Parathyroid adenoma (tissue), 2 donors: Measurements from ENCODE around the gene QRFP.

Source experiments
- H2AFZ ChIP-seq: fragments of 300-600 bp; sonication (generic); one replicate; pipeline ENCODE4 v1.7.0; 2017; ENCODE audit warnings: antibody characterized with exemption, mild to moderate bottlenecking
- H3K27ac ChIP-seq: fragments of 300-600 bp; sonication (generic); one replicate; pipeline ENCODE4 v1.7.0; 2017
- H3K27me3 ChIP-seq: fragments of 300-600 bp; sonication (generic); one replicate; pipeline ENCODE4 v1.7.0; 2017; ENCODE audit warnings: low read length; ENCODE audit not compliant: control insufficient read depth, insufficient read depth
- H3K36me3 ChIP-seq: fragments of 300-600 bp; sonication (generic); one replicate; pipeline ENCODE4 v1.7.0; 2017; ENCODE audit warnings: low read length; ENCODE audit not compliant: control insufficient read depth, insufficient read depth
- H3K4me1 ChIP-seq: fragments of 300-600 bp; sonication (generic); one replicate; pipeline ENCODE4 v1.7.0; 2017; ENCODE audit warnings: control low read depth
- H3K4me2 ChIP-seq: fragments of 300-600 bp; sonication (generic); one replicate; pipeline ENCODE4 v1.7.0; 2017; ENCODE audit warnings: low read length
- H3K4me3 ChIP-seq: fragments of 300-600 bp; sonication (generic); one replicate; pipeline ENCODE4 v1.7.0; 2017; ENCODE audit warnings: low read depth, low read length
- H3K79me2 ChIP-seq: fragments of 300-600 bp; sonication (generic); one replicate; pipeline ENCODE4 v1.7.0; 2017; ENCODE audit warnings: control low read depth
- H3K9ac ChIP-seq: fragments of 300-600 bp; sonication (generic); one replicate; pipeline ENCODE4 v1.7.0; 2017; ENCODE audit warnings: mild to moderate bottlenecking
- H3K9me3 ChIP-seq: fragments of 300-600 bp; sonication (generic); one replicate; pipeline ENCODE4 v1.7.0; 2017; ENCODE audit warnings: low read length; ENCODE audit not compliant: control insufficient read depth
- CTCF ChIP-seq: fragments of 300-600 bp; sonication (generic); IDR thresholded peaks from one replicate; pipeline ENCODE4 v1.7.0; 2017; ENCODE audit warnings: antibody characterized with exemption, mild to moderate bottlenecking
- donor health status: primary hyperparathyroidism.

The QRFP gene

DNA sequence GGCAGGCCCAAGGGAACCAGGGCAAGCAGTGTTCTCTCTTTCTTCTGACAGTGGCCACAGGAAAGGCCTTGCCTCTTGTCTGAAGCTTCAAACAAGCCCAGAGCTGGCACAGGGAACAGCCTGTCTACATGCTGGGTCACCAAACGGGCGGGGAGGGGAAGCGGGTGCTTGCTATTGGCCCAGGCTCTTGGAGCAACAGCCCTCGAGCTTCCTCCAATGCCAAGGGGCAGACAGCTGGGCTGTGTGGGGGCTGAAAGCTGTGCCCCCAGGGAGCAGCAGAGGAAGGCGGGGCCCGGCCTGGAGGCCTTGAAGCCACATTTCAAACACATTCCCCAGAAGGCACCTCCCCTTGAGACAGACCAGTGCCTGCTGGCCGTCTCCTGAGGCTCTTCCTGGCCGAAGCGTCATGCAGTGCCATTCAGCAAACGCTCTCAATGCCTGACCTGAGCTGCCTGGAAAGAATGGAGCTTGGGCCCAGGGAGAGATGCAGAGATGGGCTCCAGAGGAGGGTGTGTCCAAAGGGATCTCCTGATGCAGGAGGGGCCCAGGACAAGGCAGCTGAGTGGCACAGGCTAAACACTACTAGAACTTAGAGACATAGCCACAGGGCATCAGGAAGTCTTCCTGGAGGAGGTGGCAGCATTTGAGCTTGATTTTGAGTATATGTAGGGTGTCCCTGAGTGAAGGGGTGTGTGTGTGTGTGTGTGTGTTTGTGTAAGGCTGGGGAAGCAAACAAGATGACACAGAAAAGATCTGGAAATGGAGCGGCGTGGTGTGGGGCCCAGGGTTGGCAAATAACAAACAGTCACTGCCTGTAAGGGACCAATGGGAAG, 39.9 kb upstream of the QRFP start:
- Histone ChIP-seq H2AFZ (no peak overlapping the region), H3K27me3 (no peaks in the 10 kb centered on the region), H3K9me3 (no peaks in the 10 kb centered on the region), H3K4me1 (no peaks in the 10 kb centered on the region), H3K4me3 (no peak overlapping the region), H3K36me3 (no peaks in the 10 kb centered on the region), H3K4me2 (no peak overlapping the region), H3K27ac (peak overlapping the region; percentile 12), H3K9ac (no peak overlapping the region), H3K79me2 (no peaks in the 10 kb centered on the region)
- no peak for TF ChIP-seq CTCF

- Histone ChIP-seq H3K27ac (peak overlapping the region; percentile 12), H2AFZ (no peak overlapping the region), H3K4me1 (no peaks in the 10 kb centered on the region), H3K9ac (no peak overlapping the region), H3K79me2 (no peaks in the 10 kb centered on the region), H3K36me3 (no peaks in the 10 kb centered on the region), H3K4me3 (no peak overlapping the region), H3K27me3 (no peaks in the 10 kb centered on the region), H3K4me2 (no peak overlapping the region), H3K9me3 (no peaks in the 10 kb centered on the region)
- TF ChIP-seq CTCF = no peak
Measured at GRCh38 chr9:130935648-130936271, 39.1 kb upstream of the QRFP start.

- no peaks in the 10 kb centered on the region for H3K79me2 ChIP-seq
- no peak overlapping the region for H3K4me2 ChIP-seq
- no peaks in the 10 kb centered on the region for H3K36me3 ChIP-seq
- H3K4me3 ChIP-seq = no peak overlapping the region
- no peak overlapping the region for H2AFZ ChIP-seq
- H3K9me3 ChIP-seq = no peaks in the 10 kb centered on the region
- no peaks in the 10 kb centered on the region for H3K27me3 ChIP-seq
- H3K27ac ChIP-seq = no peak overlapping the region
- no peak for TF ChIP-seq CTCF
- H3K9ac ChIP-seq = no peak overlapping the region
- H3K4me1 ChIP-seq = peaks cover 1% of the 10 kb centered on the region
Measured at GRCh38 chr9:130934702-130935647, 38.4 kb upstream of the QRFP start.

DNA sequence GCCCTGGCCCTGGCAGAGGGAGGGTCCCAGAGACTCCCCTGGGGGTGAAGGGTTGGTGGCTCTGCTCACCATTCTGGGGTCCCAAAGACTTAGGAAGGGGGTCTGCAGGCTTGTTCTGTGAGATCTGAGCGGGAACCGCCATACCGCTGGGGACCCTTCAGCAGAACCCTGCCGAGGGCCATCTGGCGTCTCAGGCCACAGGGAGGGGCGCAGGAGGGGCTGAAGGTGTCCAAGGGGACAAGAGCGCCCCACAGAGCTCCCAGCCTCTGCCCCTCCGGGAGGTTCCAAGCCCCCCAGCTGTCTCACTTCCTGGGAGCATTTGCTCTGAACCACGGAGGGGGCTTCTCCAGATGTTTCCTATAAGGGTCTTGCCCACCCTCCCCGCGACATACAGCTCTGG, 37.6 kb upstream of the QRFP start:
- no peak overlapping the region for H3K9ac ChIP-seq
- H3K4me3 ChIP-seq = no peak overlapping the region
- H3K9me3 ChIP-seq = no peaks in the 10 kb centered on the region
- no peaks in the 10 kb centered on the region for H3K27me3 ChIP-seq
- TF ChIP-seq CTCF = no peak
- H3K79me2 ChIP-seq = no peaks in the 10 kb centered on the region
- no peak overlapping the region for H3K27ac ChIP-seq
- H3K4me2 ChIP-seq = no peak overlapping the region
- peaks cover 3% of the 10 kb centered on the region for H3K4me1 ChIP-seq
- H3K36me3 ChIP-seq = no peaks in the 10 kb centered on the region
- no peak overlapping the region for H2AFZ ChIP-seq
